ENCODE data around the gene COMP. TPM values are rescaled to one million over a fixed set of nuclear protein-coding genes. Genes with fewer than 3 reads are reported as not detected.

The COMP gene
- total RNA-seq, 1 experiment from 2014 or later: not detected

DNA sequence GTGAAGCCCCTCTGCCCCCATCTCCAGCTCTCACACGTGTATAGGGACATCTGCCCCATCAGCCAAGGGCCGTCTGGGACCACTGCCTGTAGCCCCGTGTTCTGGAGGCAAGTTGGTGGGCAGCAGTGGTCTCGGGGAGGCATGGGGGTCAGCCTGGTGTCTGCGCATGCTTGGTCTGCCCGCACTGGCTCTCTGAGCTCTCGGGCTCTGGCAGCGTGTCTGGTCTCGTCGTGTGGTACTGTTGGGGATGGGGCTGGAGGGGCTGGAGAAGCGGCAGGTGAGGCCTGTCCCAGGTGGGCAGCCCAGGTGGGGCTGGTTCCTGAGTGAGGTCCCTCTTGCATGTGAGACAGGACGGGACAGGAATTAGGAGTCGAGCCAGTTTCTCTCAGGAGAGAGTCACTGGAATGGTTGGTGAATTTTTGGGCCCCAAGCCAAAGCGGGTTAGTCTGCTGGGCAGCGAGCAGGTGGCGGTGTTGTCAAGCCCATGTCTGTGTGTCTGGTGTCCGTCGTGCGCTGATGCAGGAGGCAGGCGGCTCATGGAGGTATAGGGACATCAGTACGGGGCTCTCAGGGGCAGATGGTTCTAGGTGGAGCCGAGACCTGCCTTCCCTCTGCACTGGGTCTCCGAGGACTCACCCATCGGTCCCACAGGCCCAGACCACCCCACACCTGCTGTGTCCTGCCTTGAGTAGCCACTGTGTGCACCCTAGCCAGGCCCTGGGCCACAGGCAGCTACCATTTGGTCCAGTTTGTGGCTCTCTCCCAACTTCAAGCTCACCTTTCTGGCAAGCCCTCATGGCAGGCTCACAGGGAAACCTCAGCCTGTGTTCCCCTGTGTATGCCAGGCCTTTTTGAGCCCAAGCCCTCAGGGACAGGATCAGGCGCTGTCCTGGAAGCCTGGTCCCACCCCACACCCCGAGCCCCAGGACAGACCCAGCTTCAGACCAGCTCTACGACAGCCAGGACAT lies 18.2 kb downstream of the COMP start:
- Histone ChIP-seq H3K79me2 (ENCODE audit: low read depth) (no peaks in the 10 kb centered on the region), H3K9me2 (ENCODE audit: insufficient read depth) (no peaks in the 10 kb centered on the region), H3K4me1 (replicated peaks; ENCODE audit: insufficient read depth) (peaks cover 8% of the 10 kb centered on the region), H3K4me3 (no peak overlapping the region), H3F3A (ENCODE audit: insufficient read depth, low read depth) (no peaks in the 10 kb centered on the region), H3K27ac (no peak overlapping the region), H2AFZ (no peak overlapping the region), H4K20me1 (ENCODE audit: insufficient read depth) (no peaks in the 10 kb centered on the region), H3K36me3 (ENCODE audit: low read depth) (no peaks in the 10 kb centered on the region), H3K9me3 (ENCODE audit: insufficient read depth, low read depth) (no peaks in the 10 kb centered on the region), H3K4me2 (no peak overlapping the region), H3K27me3 (ENCODE audit: insufficient read depth, low read depth) (no peaks in the 10 kb centered on the region)
- peak in 1 of 2 experiments; percentile 44 for DNase-seq
- BruUV-seq (replicated peaks): no TSS peak
- TF ChIP-seq EZH2 (IDR thresholded peaks at IDR 0.05; ENCODE audit: low read depth): no peak
- TF ChIP-seq, protein P1, sequence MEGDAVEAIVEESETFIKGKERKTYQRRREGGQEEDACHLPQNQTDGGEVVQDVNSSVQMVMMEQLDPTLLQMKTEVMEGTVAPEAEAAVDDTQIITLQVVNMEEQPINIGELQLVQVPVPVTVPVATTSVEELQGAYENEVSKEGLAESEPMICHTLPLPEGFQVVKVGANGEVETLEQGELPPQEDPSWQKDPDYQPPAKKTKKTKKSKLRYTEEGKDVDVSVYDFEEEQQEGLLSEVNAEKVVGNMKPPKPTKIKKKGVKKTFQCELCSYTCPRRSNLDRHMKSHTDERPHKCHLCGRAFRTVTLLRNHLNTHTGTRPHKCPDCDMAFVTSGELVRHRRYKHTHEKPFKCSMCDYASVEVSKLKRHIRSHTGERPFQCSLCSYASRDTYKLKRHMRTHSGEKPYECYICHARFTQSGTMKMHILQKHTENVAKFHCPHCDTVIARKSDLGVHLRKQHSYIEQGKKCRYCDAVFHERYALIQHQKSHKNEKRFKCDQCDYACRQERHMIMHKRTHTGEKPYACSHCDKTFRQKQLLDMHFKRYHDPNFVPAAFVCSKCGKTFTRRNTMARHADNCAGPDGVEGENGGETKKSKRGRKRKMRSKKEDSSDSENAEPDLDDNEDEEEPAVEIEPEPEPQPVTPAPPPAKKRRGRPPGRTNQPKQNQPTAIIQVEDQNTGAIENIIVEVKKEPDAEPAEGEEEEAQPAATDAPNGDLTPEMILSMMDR (conservative IDR thresholded peaks at IDR 0.05): no peak
- ChIA-PET CTCF (no interaction called here), POLR2A (ENCODE audit: unreplicated experiment) (no interaction called here)
- intact Hi-C loops (cut with micrococcal nuclease; ENCODE audit: unreplicated experiment): no loop called here

DNA sequence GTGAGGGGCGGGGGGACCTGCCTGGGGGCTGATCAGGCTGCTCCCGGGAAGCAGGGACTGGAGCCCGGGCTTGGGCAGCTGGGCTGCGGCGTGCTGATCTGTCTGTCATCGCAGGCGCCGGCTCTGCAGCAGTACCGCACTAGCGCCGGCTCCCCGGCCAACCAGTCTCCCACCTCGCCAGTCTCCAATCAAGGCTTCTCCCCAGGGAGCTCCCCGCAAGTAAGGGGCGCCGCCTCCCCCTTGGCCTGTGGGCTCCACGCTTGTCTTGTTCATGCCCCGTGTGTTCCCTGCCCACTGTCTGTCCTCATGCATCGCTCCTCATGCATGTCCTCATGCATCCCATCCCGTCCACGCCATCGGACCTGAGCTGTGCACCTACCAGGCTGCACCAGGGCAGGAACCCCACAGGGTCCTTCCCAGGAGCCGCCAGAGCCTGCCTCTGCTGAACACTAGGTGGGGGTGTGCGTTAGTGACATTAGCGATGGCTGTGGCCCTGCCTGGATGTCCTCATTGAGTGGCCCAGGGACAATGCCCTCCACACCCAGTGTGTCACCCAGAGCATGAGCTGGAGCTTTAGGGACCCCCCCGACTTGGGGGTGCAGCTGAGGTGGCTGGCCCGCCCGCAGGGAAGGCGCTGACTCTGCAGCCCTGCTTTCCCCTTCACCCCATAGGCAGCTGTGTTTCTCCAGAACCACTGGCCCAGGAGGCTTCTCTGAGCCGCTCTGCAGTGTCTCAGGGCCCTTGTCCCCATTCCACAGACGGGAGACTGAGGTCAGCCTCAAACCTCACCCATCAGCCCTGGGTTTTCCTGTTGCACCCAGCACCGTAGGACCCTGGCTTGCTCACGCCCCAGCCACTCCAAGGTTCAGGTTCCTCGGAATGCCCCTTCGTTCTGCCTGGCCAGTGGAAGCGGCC lies 19.5 kb downstream of the COMP start:
- Histone ChIP-seq H3K27ac (no peak overlapping the region), H3K9me3 (ENCODE audit: insufficient read depth, low read depth) (no peaks in the 10 kb centered on the region), H4K20me1 (ENCODE audit: insufficient read depth) (no peaks in the 10 kb centered on the region), H3F3A (ENCODE audit: insufficient read depth, low read depth) (no peaks in the 10 kb centered on the region), H3K4me1 (replicated peaks; ENCODE audit: insufficient read depth) (peaks cover 8% of the 10 kb centered on the region), H3K27me3 (ENCODE audit: insufficient read depth, low read depth) (no peaks in the 10 kb centered on the region), H3K9me2 (ENCODE audit: insufficient read depth) (no peaks in the 10 kb centered on the region), H3K4me2 (no peak overlapping the region), H3K79me2 (ENCODE audit: low read depth) (no peaks in the 10 kb centered on the region), H2AFZ (no peak overlapping the region), H3K4me3 (no peak overlapping the region), H3K36me3 (ENCODE audit: low read depth) (no peaks in the 10 kb centered on the region)
- intact Hi-C loops (cut with micrococcal nuclease; ENCODE audit: unreplicated experiment): no loop called here
- CTCF ChIA-PET: no interaction called here
- POLR2A ChIA-PET (ENCODE audit: unreplicated experiment): interaction anchor here (0.6 kb wide), 1 partner anchor 62 kb away, joined by 9 read pairs; no protein-coding TSS in a partner anchor
- DNase-seq: no peak
- no TSS peak for BruUV-seq (replicated peaks)
- TF ChIP-seq, protein P1 (conservative IDR thresholded peaks at IDR 0.05): peak; percentile 31; the same call in 1 of the 2 replicates
- no peak for TF ChIP-seq EZH2 (IDR thresholded peaks at IDR 0.05; ENCODE audit: low read depth)

DNA sequence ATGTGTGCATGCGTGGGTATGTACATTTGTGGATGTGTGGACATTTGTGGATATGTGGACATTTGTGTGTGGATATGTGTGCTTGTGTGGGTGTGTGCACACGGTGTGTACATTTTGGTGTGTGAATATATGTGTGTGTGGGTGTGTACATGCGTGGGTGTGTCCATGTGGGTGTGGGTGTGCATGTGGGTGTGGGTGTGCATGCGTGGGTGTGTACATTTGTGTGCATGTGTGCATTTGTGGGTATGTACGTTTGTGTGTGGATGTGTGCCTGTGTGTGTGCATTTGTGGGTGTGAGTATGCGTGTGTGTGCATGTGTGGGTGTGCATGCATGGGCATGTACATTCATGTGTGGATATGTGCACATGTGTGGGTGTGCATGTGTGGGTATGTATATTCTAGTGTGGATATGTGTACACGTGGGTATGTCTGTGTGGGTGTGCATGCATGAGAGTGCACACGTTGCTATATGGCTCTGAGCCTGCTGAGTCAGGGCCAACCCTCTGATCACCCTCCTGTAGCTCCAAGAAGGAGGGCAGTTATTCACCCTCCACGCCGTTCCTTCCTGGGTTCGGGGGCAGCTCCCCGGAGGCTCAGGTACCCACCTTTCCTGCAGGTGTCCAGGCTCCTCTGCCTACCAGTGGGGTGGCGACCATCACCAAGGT lies 20.3 kb downstream of the COMP start:
- no peaks in the 10 kb centered on the region for H3K9me2 ChIP-seq (ENCODE audit: insufficient read depth)
- H3K4me1 ChIP-seq (replicated peaks; ENCODE audit: insufficient read depth): peaks cover 9% of the 10 kb centered on the region
- intact Hi-C loops (cut with micrococcal nuclease; ENCODE audit: unreplicated experiment): no loop called here
- DNase-seq: no peak
- no peak overlapping the region for H3K4me2 ChIP-seq
- CTCF ChIA-PET: no interaction called here
- no peak overlapping the region for H3K4me3 ChIP-seq
- no TSS peak for BruUV-seq (replicated peaks)
- no peaks in the 10 kb centered on the region for H3K79me2 ChIP-seq (ENCODE audit: low read depth)
- no peaks in the 10 kb centered on the region for H4K20me1 ChIP-seq (ENCODE audit: insufficient read depth)
- H3F3A ChIP-seq (ENCODE audit: insufficient read depth, low read depth): peaks cover 3% of the 10 kb centered on the region; the same call in 1 of the 2 replicates
- H3K27me3 ChIP-seq (ENCODE audit: insufficient read depth, low read depth): no peaks in the 10 kb centered on the region
- no peak overlapping the region for H3K27ac ChIP-seq
- H3K36me3 ChIP-seq (ENCODE audit: low read depth): no peaks in the 10 kb centered on the region
- TF ChIP-seq, protein P1 (conservative IDR thresholded peaks at IDR 0.05): no peak
- TF ChIP-seq EZH2 (IDR thresholded peaks at IDR 0.05; ENCODE audit: low read depth): no peak
- no peak overlapping the region for H2AFZ ChIP-seq
- no peaks in the 10 kb centered on the region for H3K9me3 ChIP-seq (ENCODE audit: insufficient read depth, low read depth)
- POLR2A ChIA-PET (ENCODE audit: unreplicated experiment): no interaction called here
